Measurements from ENCODE around the gene PID1.

PID1 gene

GRCh38 chr2:228987441-228988155, 283.5 kb downstream of the PID1 start:
- H3K4me1 ChIP-seq (ENCODE audit: control insufficient read depth, insufficient read depth, low read length, poor library complexity, severe bottlenecking), result no peaks in the 10 kb centered on the region
- WGBS, 2 experiments (ENCODE audit: insufficient coverage in 2 of 2), result no CpG with 5 or more reads among the region's 2 CpGs
- no peaks in the 10 kb centered on the region for H3K36me3 ChIP-seq (ENCODE audit: control insufficient read depth, insufficient read depth, low read length)
- peaks cover 11% of the 10 kb centered on the region for H3K9me3 ChIP-seq (ENCODE audit: control insufficient read depth, low read length)
- H3K4me3 ChIP-seq (ENCODE audit: extremely low read depth, insufficient read depth, low read length, poor library complexity, severe bottlenecking), result no peak overlapping the region
- no peak overlapping the region for H3K27ac ChIP-seq (ENCODE audit: low read depth, low read length, severe bottlenecking)

GRCh38 chr2:228986961-228987360, 284.1 kb downstream of the PID1 start:
- H3K4me1 ChIP-seq (ENCODE audit: control insufficient read depth, insufficient read depth, low read length, poor library complexity, severe bottlenecking), result no peaks in the 10 kb centered on the region
- peaks cover 4% of the 10 kb centered on the region for H3K9me3 ChIP-seq (ENCODE audit: control insufficient read depth, low read length)
- no CpG with 5 or more reads among the region's 1 CpG for WGBS, 2 experiments (ENCODE audit: insufficient coverage in 2 of 2)
- no peaks in the 10 kb centered on the region for H3K36me3 ChIP-seq (ENCODE audit: control insufficient read depth, insufficient read depth, low read length)
- no peak overlapping the region for H3K4me3 ChIP-seq (ENCODE audit: extremely low read depth, insufficient read depth, low read length, poor library complexity, severe bottlenecking)
- no peak overlapping the region for H3K27ac ChIP-seq (ENCODE audit: low read depth, low read length, severe bottlenecking)

GRCh38 chr2:228983700-228984099, 287.4 kb downstream of the PID1 start:
- WGBS, 2 experiments (ENCODE audit: insufficient coverage in 2 of 2), result 73 to 79% methylated on average over 3 of the region's 4 CpGs
- Histone ChIP-seq H3K4me1 (ENCODE audit: control insufficient read depth, insufficient read depth, low read length, poor library complexity, severe bottlenecking) (no peaks in the 10 kb centered on the region), H3K4me3 (ENCODE audit: extremely low read depth, insufficient read depth, low read length, poor library complexity, severe bottlenecking) (no peak overlapping the region), H3K36me3 (ENCODE audit: control insufficient read depth, insufficient read depth, low read length) (no peaks in the 10 kb centered on the region), H3K27ac (ENCODE audit: low read depth, low read length, severe bottlenecking) (no peak overlapping the region), H3K9me3 (ENCODE audit: control insufficient read depth, low read length) (peaks cover 4% of the 10 kb centered on the region)

- Histone ChIP-seq H3K4me1 (ENCODE audit: control insufficient read depth, insufficient read depth, low read length, poor library complexity, severe bottlenecking) (no peaks in the 10 kb centered on the region), H3K9me3 (ENCODE audit: control insufficient read depth, low read length) (no peaks in the 10 kb centered on the region), H3K27ac (ENCODE audit: low read depth, low read length, severe bottlenecking) (no peak overlapping the region), H3K36me3 (ENCODE audit: control insufficient read depth, insufficient read depth, low read length) (no peaks in the 10 kb centered on the region), H3K4me3 (ENCODE audit: extremely low read depth, insufficient read depth, low read length, poor library complexity, severe bottlenecking) (no peak overlapping the region)
- WGBS, 2 experiments (ENCODE audit: insufficient coverage in 2 of 2), result no CpG with 5 or more reads among the region's 1 CpG
Observed at GRCh38 chr2:228974169-228974568, 296.9 kb downstream of the PID1 start.

Data from mesodermal cell (in vitro differentiated cells).